GM06990 (cell line): ENCODE results near the gene ARHGAP26.

Source experiments
- DNase-seq: peaks from one replicate; pipeline ENCODE4 v3.0.0-alpha.2; 2011; ENCODE audit not compliant: insufficient read length; ENCODE audit errors: extremely low read depth
- H3K27me3 ChIP-seq: replicated peaks from 2 replicates; pipeline ENCODE4 v1.6.0; 2011; ENCODE audit warnings: low read length; ENCODE audit not compliant: control insufficient read depth, insufficient read depth
- H3K36me3 ChIP-seq: 2 replicates; pipeline ENCODE4 v1.5.1; 2011; ENCODE audit warnings: low read length; ENCODE audit not compliant: control insufficient read depth, insufficient read depth
- H3K4me3 ChIP-seq: replicated peaks from 2 replicates; pipeline ENCODE4 v1.5.1; 2011; ENCODE audit warnings: low read depth, mild to moderate bottlenecking, control low read depth, low read length
- CTCF ChIP-seq: IDR thresholded peaks from 2 replicates; pipeline ENCODE4 v1.5.1; 2011; ENCODE audit warnings: low read length, control low read depth, mild to moderate bottlenecking, inconsistent platforms; ENCODE audit not compliant: insufficient read depth, poor library complexity, severe bottlenecking

Gene ARHGAP26

GRCh38 chr5:143191720-143192119 lies 421.5 kb downstream of the ARHGAP26 start:
- H3K4me3 ChIP-seq: no peak overlapping the region
- no peak for TF ChIP-seq CTCF
- no peak for DNase-seq
- H3K27me3 ChIP-seq: no peaks in the 10 kb centered on the region
- H3K36me3 ChIP-seq: no peaks in the 10 kb centered on the region

GRCh38 chr5:143192191-143192900 lies 422.2 kb downstream of the ARHGAP26 start:
- H3K27me3 ChIP-seq: no peaks in the 10 kb centered on the region
- TF ChIP-seq CTCF: no peak
- H3K36me3 ChIP-seq: no peaks in the 10 kb centered on the region
- no peak for DNase-seq
- no peak overlapping the region for H3K4me3 ChIP-seq

- no peak for TF ChIP-seq CTCF
- DNase-seq: no peak
- Histone ChIP-seq H3K27me3 (no peaks in the 10 kb centered on the region), H3K36me3 (no peaks in the 10 kb centered on the region), H3K4me3 (no peak overlapping the region)
Observed at GRCh38 chr5:143194206-143194605, 424.0 kb downstream of the ARHGAP26 start.

GRCh38 chr5:143194713-143195112 lies 424.5 kb downstream of the ARHGAP26 start:
- no peak for DNase-seq
- Histone ChIP-seq H3K27me3 (no peaks in the 10 kb centered on the region), H3K36me3 (no peaks in the 10 kb centered on the region), H3K4me3 (no peak overlapping the region)
- TF ChIP-seq CTCF: no peak

- TF ChIP-seq CTCF: no peak
- Histone ChIP-seq H3K27me3 (no peaks in the 10 kb centered on the region), H3K36me3 (no peaks in the 10 kb centered on the region), H3K4me3 (no peak overlapping the region)
- no peak for DNase-seq
Observed at GRCh38 chr5:143195491-143195890, 425.3 kb downstream of the ARHGAP26 start.
